ENCODE data around the gene DDX17. TPM values are rescaled to one million over a fixed set of nuclear protein-coding genes. Genes with fewer than 3 reads are reported as not detected.

The DDX17 gene
- total RNA-seq, 1 donor from 2014 or later: 492 TPM

DNA sequence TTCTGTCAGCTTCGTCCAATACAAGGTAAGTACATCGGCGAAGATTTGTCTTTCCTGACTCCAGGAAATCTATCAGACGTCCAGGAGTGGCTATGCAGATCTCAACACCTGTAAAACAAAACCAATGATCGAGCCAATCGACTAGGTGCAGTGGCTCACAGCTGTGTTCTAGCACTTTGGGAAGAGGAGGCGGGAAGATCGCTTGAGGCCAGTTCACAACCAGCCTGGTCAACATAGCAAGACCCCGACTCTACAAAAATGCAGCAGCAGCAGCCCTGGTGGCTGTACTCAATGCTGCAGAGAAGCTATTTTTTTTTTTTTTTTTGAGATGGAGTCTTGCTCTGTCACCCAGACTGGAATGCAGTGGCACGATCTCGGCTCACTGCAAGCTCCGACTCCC lies 11.2 kb downstream of the DDX17 start:
- DNase-seq (ENCODE audit: low spot score): no peak
- no peak overlapping the region for H3K27ac Mint-ChIP-seq (ENCODE audit: unreplicated experiment)
- peaks cover 10% of the 10 kb centered on the region for H3K4me1 Mint-ChIP-seq (ENCODE audit: unreplicated experiment)
- TF ChIP-seq, protein P1, sequence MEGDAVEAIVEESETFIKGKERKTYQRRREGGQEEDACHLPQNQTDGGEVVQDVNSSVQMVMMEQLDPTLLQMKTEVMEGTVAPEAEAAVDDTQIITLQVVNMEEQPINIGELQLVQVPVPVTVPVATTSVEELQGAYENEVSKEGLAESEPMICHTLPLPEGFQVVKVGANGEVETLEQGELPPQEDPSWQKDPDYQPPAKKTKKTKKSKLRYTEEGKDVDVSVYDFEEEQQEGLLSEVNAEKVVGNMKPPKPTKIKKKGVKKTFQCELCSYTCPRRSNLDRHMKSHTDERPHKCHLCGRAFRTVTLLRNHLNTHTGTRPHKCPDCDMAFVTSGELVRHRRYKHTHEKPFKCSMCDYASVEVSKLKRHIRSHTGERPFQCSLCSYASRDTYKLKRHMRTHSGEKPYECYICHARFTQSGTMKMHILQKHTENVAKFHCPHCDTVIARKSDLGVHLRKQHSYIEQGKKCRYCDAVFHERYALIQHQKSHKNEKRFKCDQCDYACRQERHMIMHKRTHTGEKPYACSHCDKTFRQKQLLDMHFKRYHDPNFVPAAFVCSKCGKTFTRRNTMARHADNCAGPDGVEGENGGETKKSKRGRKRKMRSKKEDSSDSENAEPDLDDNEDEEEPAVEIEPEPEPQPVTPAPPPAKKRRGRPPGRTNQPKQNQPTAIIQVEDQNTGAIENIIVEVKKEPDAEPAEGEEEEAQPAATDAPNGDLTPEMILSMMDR (IDR thresholded peaks at IDR 0.05; ENCODE audit: unreplicated experiment): peak; percentile 20
- H3K27me3 Mint-ChIP-seq (ENCODE audit: unreplicated experiment): no peaks in the 10 kb centered on the region
- H3K36me3 Mint-ChIP-seq (ENCODE audit: low read depth, unreplicated experiment): peaks cover 62% of the 10 kb centered on the region
- no peak overlapping the region for H3K4me3 Mint-ChIP-seq (ENCODE audit: unreplicated experiment)
- H3K9me3 Mint-ChIP-seq (ENCODE audit: unreplicated experiment): no peaks in the 10 kb centered on the region

DNA sequence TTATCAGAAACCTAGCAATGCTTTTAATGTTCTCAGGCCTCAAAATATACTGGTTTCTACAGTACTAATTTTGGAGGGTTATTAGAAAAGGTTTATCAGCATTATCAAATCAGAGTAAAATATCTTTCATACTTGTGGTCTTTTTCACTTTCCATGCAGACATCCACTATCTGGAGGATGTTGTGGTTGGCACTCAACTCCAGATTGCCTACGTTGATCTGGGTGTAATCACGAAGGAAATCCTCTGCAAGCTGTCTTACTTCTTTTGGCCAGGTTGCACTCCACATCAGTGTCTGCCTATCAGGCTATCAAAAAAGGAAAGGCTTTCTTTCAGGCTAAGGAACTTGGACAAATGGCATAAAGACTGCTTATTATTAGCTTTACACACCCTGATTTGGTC lies 11.6 kb downstream of the DDX17 start:
- Mint-ChIP-seq H3K27me3 (ENCODE audit: unreplicated experiment) (no peaks in the 10 kb centered on the region), H3K9me3 (ENCODE audit: unreplicated experiment) (no peaks in the 10 kb centered on the region), H3K4me3 (ENCODE audit: unreplicated experiment) (no peak overlapping the region), H3K27ac (ENCODE audit: unreplicated experiment) (no peak overlapping the region), H3K4me1 (ENCODE audit: unreplicated experiment) (peaks cover 8% of the 10 kb centered on the region), H3K36me3 (ENCODE audit: low read depth, unreplicated experiment) (peaks cover 63% of the 10 kb centered on the region)
- no peak for DNase-seq (ENCODE audit: low spot score)
- TF ChIP-seq, protein P1 (IDR thresholded peaks at IDR 0.05; ENCODE audit: unreplicated experiment): no peak

- peaks cover 59% of the 10 kb centered on the region for H3K36me3 Mint-ChIP-seq (ENCODE audit: low read depth, unreplicated experiment)
- no peak overlapping the region for H3K4me3 Mint-ChIP-seq (ENCODE audit: unreplicated experiment)
- TF ChIP-seq, protein P1 (IDR thresholded peaks at IDR 0.05; ENCODE audit: unreplicated experiment): no peak
- H3K27me3 Mint-ChIP-seq (ENCODE audit: unreplicated experiment): peaks cover 3% of the 10 kb centered on the region
- H3K27ac Mint-ChIP-seq (ENCODE audit: unreplicated experiment): no peak overlapping the region
- no peaks in the 10 kb centered on the region for H3K9me3 Mint-ChIP-seq (ENCODE audit: unreplicated experiment)
- H3K4me1 Mint-ChIP-seq (ENCODE audit: unreplicated experiment): peaks cover 7% of the 10 kb centered on the region
- no peak for DNase-seq (ENCODE audit: low spot score)
These were observed 14.3 kb downstream of the DDX17 start for GRCh38 chr22:38491707-38492348.

DNA sequence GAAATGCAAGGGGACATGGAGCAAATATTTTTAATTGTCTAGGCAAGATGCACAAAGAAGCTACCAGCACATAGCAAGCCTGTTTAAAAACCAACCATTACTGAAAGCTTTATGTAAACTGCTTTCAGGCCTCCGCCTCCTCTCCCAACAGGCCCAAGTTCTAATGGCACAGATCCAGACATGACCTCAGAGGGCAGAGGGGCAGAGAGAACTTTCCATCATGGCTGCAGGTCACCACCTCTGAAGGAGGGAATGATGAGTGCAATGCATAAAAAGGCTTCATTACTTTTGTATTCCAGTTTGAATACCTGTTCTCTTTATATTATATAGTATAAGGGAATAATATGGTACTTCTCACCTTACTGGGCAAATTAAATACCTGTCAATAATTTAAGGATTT lies 15.2 kb downstream of the DDX17 start:
- no peak for DNase-seq (ENCODE audit: low spot score)
- peaks cover 54% of the 10 kb centered on the region for H3K36me3 Mint-ChIP-seq (ENCODE audit: low read depth, unreplicated experiment)

DNA sequence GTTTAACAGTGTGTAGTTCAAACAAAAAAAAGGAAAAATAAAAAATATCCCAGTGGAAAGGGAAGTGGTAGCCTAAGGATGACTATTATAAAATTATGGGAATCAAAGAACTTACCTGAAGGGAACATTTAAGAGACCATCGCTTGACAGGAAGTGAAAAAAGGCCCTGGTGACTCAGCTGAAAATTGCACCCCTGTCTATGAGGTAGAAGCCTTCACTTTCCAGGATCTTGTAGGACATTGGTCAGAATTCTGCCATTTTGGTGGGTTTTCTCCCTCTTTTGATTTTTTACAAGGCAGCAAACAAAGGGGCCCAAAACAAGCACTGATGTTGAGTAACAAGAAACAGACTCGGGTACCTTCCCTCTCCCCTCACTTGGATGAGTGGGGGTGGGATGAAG lies 15.6 kb downstream of the DDX17 start:
- peaks cover 7% of the 10 kb centered on the region for H3K4me1 Mint-ChIP-seq (ENCODE audit: unreplicated experiment)
- H3K4me3 Mint-ChIP-seq (ENCODE audit: unreplicated experiment): peak overlapping the region; percentile 79
- peaks cover 50% of the 10 kb centered on the region for H3K36me3 Mint-ChIP-seq (ENCODE audit: low read depth, unreplicated experiment)
- peak overlapping the region; percentile 18 for H3K27ac Mint-ChIP-seq (ENCODE audit: unreplicated experiment)
- peaks cover 3% of the 10 kb centered on the region for H3K27me3 Mint-ChIP-seq (ENCODE audit: unreplicated experiment)
- H3K9me3 Mint-ChIP-seq (ENCODE audit: unreplicated experiment): no peaks in the 10 kb centered on the region
- TF ChIP-seq, protein P1 (IDR thresholded peaks at IDR 0.05; ENCODE audit: unreplicated experiment): no peak
- DNase-seq (ENCODE audit: low spot score): no peak

More for the DNA sequence above, 15.2 kb downstream of the DDX17 start:
- Mint-ChIP-seq H3K9me3 (ENCODE audit: unreplicated experiment) (no peaks in the 10 kb centered on the region), H3K4me3 (ENCODE audit: unreplicated experiment) (peak overlapping the region; percentile 79), H3K27ac (ENCODE audit: unreplicated experiment) (peak overlapping the region; percentile 18), H3K4me1 (ENCODE audit: unreplicated experiment) (peaks cover 7% of the 10 kb centered on the region), H3K27me3 (ENCODE audit: unreplicated experiment) (peaks cover 3% of the 10 kb centered on the region)
- TF ChIP-seq, protein P1 (IDR thresholded peaks at IDR 0.05; ENCODE audit: unreplicated experiment): no peak

All from endothelial cell (in vitro differentiated cells).